ENCODE results near the gene IFITM5.

The IFITM5 gene

GRCh38 chr11:296171-297050 lies 2.9 kb downstream of the IFITM5 start:
- DNase-seq (ENCODE audit: extremely low read depth in 1 of 2, low read depth in 1 of 2) = no peak

DNA sequence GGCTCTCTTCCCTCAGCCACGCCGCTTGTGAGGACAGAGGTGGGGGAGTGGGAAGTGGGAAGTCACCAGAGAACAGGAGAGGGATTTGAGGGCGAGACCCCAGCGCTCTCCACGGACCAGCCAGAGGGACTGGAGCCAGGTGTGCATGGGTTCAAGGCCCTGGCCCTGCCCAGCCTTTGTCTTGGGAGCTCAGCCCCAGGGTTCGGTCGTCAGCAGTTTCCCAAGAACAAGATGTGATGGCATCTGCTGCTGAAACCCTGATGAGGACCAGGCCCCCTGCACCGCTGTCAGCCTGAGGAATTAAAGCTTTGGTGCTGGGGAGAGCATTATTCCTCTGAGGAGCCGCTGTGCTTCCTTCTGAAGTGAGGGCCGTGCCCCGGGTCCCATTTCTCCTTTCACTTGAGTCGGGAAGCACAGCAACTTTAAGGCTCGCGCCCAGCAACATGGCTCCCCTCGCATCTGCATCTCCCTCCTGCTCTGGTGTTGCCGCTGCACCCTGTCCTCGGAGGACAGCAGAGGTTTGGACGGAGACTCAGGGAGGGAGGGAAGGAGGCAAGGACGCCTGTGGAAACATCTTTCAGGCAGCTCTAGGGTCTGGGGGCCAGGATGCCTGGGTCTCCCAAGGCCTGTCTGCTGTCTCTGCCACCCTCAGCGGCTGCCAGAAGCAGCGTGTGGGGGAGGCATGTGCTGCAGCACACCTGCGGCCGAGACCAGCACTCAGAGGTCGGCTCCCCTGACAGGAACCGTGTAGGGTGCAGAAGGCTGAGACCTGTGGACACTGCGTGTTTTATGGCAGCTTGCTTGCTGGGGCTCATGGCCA lies 3.8 kb downstream of the IFITM5 start:
- no peak for DNase-seq (ENCODE audit: extremely low read depth in 1 of 2, low read depth in 1 of 2)

DNA sequence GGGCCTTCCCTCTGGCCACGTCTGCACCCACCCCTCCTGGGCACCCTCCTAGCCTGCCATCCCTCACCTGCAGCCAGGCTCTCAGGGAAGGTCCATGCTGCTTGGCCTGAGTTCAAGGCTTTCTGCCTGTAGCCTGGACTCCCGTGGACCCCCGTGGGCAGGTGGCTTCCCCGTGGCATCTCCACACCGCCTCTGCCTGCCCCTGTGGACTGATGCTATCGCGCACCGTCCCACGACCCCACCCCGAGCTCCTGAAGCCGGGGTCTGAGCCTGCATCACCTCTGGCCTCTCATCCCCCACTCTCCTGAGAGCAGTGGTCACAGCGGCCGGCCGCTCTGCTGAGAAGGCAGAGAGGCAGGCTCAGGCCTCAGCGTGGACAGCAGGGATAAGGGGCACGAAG lies 4.5 kb downstream of the IFITM5 start:
- DNase-seq (ENCODE audit: extremely low read depth in 1 of 2, low read depth in 1 of 2) = no peak

- no peak for DNase-seq (ENCODE audit: extremely low read depth in 1 of 2, low read depth in 1 of 2)
Observed at GRCh38 chr11:293852-294661, 5.3 kb downstream of the IFITM5 start.

DNA sequence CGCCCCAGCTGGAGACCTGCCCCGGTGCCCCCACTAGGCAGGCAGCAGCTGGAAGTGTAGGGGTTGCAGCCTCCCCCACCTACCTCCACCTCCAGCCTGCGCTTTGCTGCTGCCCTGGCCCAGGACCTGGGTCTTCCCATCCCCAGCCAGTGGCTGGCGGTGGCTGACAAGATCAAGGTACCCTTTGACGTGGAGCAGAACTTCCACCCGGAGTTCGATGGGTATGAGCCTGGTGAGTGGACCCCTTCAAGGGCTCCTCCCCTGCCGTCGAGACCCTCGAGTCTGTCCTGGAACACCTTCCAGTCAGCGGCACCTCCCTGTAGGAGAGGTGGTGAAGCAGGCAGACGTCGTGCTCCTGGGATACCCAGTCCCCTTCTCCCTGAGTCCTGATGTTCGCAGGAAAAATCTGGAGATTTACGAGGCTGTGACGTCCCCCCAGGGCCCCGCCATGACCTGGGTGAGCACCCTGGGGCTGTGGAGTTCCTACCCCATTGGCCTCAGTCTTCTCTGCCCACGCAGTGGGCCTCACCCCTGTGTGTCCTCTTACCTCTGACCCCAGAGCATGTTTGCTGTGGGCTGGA lies 6.0 kb downstream of the IFITM5 start:
- no peak for DNase-seq (ENCODE audit: extremely low read depth in 1 of 2, low read depth in 1 of 2)

DNA sequence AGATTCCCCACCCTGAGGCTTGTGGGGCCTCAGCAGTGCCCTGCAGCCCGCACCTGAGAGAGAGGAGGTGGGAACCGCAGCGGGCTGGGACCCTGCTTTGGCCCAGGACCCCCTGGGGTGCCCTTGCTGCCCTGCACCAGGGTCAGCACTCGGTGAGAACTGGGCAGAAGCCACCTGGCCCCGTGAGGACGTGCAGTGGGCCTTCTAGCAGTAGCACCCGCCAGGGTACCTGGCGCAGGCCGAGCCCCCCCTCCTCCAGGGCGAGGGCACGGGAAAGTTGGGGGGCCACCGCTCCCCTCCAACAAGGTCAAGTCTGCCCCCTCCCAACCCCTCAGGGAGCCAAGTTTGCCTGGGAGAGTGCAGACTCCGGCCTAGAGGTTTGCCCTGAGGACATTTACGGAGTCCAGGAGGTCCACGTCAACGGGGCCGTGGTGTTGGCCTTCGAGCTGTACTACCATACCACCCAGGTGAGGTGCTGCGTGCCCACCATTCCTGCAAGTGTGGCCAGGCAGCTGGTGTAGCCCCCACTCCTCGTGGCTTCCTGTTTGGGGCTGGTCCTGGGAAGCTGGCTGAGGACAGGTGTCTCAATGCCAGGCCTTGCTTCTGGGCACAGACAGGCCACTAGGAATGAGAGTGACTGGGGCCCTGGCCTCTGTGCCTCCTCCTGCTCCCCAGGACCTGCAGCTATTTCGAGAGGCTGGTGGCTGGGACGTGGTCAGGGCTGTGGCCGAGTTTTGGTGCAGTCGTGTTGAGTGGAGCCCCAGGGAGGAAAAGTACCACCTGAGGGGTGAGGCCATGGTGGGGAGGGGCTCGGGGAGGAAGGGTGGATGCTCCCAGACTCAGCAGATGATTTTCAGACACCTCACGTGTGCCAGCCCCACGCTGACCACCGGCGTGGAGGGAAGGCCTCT lies 6.9 kb downstream of the IFITM5 start:
- DNase-seq (ENCODE audit: extremely low read depth in 1 of 2, low read depth in 1 of 2) = no peak

DNA sequence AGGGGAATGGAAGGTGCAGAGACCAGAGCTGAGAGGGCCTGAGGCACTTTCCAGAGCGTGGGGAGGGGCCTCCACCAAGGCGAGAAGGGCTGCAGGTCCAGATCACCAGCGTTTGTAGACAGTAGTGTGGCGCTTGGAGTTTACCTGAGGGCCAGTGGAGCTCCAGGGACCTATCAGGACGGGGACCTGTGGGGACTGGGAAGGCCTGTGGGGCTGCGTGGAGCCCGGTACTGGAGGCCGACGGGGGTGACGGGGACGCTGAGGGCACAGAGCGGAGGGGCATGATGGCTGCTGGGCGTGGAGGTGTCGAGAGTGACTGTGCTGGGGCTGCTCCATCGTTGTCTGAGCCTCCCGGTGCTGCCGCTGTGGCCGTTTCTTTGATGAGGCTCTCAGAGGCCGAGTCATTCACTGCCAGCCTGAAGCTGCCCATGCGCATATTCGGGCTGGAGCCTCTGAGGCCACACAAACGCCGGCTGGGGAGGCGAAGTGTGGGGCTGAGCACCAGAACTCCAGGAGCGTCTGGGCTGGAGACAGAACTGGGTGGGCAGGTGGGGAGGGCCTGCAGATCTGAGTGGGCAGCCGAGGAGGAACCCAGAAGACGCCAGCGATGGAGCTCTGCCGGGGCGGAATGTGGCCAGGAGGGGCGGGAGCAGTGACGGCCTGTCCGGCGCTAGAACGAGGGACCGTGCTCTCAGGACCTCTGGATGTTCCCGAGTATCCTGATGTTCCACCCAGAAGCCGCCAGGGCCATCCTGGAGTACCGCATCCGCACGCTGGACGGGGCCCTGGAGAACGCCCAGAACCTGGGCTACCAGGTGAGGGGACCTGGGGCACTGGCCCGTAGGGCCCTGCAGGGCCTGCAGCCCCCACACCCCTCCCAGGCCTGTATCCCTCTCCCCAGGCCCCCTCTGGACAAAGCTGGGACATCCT lies 7.8 kb downstream of the IFITM5 start:
- DNase-seq (ENCODE audit: extremely low read depth in 1 of 2, low read depth in 1 of 2) = no peak

GRCh38 chr11:290621-291231 lies 8.6 kb downstream of the IFITM5 start:
- no peak for DNase-seq (ENCODE audit: extremely low read depth in 1 of 2, low read depth in 1 of 2)

- DNase-seq (ENCODE audit: extremely low read depth in 1 of 2, low read depth in 1 of 2) = no peak
Observed at GRCh38 chr11:289712-290620, 9.4 kb downstream of the IFITM5 start.

DNA sequence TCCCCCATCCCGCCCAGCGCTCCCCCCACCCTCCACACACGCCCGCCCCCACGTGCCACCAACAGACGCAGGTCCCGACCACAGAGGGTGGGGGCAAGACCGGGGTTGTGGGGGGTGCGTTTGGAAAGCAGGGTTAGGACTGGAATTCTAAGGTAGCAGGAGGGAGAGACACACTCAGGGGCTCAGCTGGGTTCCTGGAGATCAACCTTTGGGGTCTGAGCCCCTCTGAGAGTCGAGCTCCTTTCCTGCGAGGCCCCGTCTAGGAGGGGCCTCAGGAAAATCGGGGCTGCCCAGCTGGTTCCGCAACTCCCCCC lies 10.0 kb downstream of the IFITM5 start:
- no peak for DNase-seq (ENCODE audit: extremely low read depth in 1 of 2, low read depth in 1 of 2)

GRCh38 chr11:288478-289397 lies 10.6 kb downstream of the IFITM5 start, which contains the start of gene PGGHG:
PGGHG (plus strand) TSS chr11:289126; CDS start chr11:289817, 691 bp downstream.
- DNase-seq (ENCODE audit: extremely low read depth in 1 of 2, low read depth in 1 of 2) = peak in 1 of 2 donors; percentile 66

DNA sequence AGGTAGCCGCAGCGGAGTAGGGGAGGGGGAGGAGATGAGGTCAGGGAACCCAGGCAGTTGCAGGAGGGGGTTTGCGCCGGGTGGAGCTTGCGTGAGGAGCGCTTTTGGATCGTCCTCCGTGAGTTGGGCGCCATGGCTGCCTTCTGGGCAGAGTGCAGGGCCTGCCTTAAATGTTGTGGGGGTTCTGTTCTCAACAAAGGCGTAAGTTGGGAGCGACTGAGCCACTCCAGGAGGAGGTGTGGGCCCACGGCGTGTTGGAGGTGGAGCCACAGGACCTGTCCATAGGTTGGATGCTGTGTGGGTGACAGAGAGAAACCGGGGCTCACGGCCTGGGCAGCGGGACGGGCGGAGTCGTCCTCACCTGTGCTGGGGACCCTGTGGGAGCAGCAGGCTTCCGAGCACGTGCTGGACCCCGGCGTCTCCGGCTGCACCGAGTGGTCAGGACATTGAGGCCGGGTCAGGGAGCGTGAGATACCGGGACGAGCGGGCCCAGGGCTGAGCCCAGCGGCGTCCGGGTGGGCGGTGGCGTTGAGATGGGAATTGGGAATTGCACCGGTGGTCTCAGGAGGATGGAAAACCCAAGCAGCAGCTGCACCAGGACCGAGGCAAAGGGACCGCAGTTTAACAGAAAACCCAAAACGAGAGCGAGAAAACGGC lies 11.4 kb downstream of the IFITM5 start:
- DNase-seq (ENCODE audit: extremely low read depth in 1 of 2, low read depth in 1 of 2) = peak in 1 of 2 donors; percentile 56

DNA sequence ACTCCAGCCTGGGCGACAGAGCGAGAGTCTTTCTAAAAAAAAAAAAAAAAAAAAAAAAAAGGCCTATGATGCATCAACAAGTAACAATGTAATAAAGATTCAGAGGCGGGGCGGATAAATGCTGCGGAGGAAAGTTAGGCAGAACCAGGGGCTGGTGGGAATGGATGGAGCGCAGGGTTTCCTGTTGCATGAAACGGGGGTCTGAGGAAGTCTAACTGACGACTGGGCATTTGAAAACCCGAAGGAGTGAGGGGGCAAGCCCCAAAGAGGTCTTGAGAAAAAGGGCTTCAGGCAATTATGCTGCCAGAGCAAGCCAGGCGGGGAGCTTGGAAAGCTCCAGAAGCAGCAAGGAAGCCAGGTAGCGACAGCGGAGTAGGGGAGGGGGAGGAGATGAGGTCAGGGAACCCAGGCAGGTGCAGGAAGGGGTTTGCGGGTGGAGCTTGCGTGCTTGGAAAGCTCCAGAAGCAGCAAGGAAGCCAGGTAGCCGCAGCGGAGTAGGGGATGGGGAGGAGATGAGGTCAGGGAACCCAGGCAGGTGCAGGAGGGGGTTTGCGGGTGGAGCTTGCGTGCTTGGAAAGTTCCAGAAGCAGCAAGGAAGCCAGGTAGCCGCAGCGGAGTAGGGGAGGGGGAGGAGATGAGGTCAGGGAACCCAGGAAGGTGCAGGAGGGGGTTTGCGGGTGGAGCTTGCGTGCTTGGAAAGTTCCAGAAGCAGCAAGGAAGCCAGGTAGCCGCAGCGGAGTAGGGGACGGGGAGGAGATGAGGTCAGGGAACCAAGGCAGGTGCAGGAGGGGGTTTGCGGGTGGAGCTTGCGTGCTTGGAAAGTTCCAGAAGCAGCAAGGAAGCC lies 12.1 kb downstream of the IFITM5 start:
- DNase-seq (ENCODE audit: extremely low read depth in 1 of 2, low read depth in 1 of 2) = peak; percentile 67 to 71

- DNase-seq (ENCODE audit: extremely low read depth in 1 of 2, low read depth in 1 of 2) = no peak
Observed at GRCh38 chr11:285894-286220, 13.5 kb downstream of the IFITM5 start.
